Renal pelvis (tissue), 4 donors: Measurements from ENCODE around the gene CYB5R3. TPM values are rescaled to one million over a fixed set of nuclear protein-coding genes. Genes with fewer than 3 reads are reported as not detected.
"Not testable (repeated sequence)": the region's sequence is repeated elsewhere in the genome, so short reads cannot be mapped to it uniquely, and the experiment has no call there.

ENCODE experiments used
- DNase-seq: peaks from one replicate; pipeline ENCODE4 v3.0.0-alpha.2; 2013
- polyA plus RNA-seq, 3 donors: library from polyadenylated mRNA; unstranded; fragments of 120-200 nt; gene quantifications; one replicate each; pipeline ENCODE4 v1.2.1, GENCODE V29; 2013; ENCODE audit not compliant: insufficient read length in 3 of 3

Gene CYB5R3
- polyA plus RNA-seq, 3 donors: 147 to 188 (median 185) TPM

- DNase-seq: no peak
These were observed 39.0 kb downstream of the CYB5R3 start for GRCh38 chr22:42610186-42610585.

DNA sequence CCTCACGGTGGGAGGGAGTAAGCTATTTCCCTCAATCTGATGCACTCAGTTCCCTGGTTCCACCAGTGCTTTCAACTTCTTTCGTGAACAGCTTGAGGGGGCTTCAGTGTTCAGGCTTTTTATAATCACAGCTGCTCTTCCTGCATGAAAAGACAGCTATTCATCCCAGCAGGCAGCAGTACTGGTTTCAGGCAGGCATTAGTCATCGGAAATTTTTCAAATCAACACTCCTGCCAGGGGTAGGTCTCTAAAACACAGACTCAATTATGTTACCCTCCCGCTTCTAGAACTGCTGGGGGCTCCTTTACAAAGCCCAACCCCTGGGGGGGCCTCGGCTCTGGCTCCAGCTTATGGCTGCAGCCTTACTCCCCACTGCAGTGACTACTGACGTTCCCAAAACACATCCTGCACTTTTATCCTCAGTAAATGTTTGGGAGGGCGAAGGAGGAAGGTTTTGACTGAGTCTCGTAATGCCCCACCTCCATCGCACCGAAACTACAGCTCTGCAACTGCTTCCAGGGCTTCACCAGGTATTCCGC is 40.3 kb downstream of the CYB5R3 start:
- no peak for DNase-seq

- DNase-seq: no peak
These were observed 40.9 kb downstream of the CYB5R3 start for GRCh38 chr22:42608136-42608822.

- DNase-seq: not testable (repeated sequence)
These were observed 41.6 kb downstream of the CYB5R3 start for GRCh38 chr22:42607641-42608040.

- DNase-seq: no peak
These were observed 44.8 kb downstream of the CYB5R3 start for GRCh38 chr22:42604403-42604802.

GRCh38 chr22:42603427-42603826 is 45.8 kb downstream of the CYB5R3 start:
- no peak for DNase-seq

- DNase-seq: no peak
These were observed 46.7 kb downstream of the CYB5R3 start for GRCh38 chr22:42602470-42602869.

- no peak for DNase-seq
These were observed 47.2 kb downstream of the CYB5R3 start for GRCh38 chr22:42601879-42602465.

- no peak for DNase-seq
These were observed 52.2 kb downstream of the CYB5R3 start for GRCh38 chr22:42596863-42597530.

DNA sequence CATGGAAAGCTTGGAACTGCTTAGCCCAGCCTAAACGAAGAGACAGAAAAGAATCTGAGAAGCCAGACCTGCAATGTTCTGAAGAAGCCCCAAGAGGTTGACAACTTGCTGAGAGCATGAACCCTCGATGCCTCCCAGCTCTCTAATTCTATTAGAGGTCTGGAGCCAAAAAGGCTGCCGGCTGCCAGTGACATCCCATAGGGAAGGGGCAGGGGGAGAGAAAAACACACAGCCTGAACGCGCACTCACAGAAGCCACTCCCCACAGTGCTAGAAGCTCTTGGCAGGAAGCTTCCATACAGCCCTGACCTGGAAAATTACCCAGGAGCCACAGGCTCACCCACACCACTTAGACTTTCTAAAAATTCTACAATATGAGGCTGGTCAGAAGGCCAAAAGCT is 52.9 kb downstream of the CYB5R3 start:
- DNase-seq: no peak

DNA sequence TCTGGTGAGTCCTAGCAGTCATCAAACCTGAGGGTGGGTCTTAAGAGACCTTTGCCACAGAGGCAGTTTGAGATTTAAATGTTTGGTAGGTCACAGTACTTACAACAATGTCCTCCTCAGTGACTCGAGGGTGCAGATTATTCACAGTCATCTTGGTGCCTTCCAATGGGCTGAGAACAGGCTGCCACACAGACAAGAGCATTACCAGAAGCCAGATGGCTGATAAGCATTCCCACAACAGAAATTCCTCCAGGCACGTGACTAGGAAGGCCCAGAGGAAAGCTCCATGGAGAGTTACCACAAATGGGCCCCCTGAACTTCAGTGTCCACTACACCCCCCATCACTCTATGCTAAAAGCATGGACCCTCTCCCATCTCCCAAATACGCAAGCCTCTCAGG is 53.8 kb downstream of the CYB5R3 start:
- DNase-seq: no peak

DNA sequence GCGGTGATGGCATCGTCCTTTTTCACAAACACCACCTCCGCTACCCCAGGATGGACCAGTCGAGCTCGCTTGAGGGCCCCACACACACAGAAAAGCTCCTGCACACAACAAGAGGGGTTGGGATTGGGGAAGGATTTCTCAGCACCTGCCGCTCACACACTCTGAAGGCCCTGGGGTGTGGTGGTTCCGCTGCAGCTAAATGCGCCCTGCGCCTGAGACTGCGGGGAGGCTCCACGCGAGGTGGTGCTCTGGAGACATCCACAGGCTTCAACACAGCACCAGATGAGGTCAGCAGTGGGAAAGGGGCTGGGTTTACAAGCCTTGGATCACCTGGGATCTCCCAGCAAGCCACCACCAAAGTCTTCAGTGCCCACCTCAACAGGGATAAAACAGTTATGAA is 57.2 kb downstream of the CYB5R3 start:
- no peak for DNase-seq

GRCh38 chr22:42587588-42588175 is 61.5 kb downstream of the CYB5R3 start:
- DNase-seq: no peak

- DNase-seq: no peak
These were observed 62.8 kb downstream of the CYB5R3 start for GRCh38 chr22:42586381-42586780.

- DNase-seq: no peak
These were observed 64.1 kb downstream of the CYB5R3 start for GRCh38 chr22:42585096-42585495.

DNA sequence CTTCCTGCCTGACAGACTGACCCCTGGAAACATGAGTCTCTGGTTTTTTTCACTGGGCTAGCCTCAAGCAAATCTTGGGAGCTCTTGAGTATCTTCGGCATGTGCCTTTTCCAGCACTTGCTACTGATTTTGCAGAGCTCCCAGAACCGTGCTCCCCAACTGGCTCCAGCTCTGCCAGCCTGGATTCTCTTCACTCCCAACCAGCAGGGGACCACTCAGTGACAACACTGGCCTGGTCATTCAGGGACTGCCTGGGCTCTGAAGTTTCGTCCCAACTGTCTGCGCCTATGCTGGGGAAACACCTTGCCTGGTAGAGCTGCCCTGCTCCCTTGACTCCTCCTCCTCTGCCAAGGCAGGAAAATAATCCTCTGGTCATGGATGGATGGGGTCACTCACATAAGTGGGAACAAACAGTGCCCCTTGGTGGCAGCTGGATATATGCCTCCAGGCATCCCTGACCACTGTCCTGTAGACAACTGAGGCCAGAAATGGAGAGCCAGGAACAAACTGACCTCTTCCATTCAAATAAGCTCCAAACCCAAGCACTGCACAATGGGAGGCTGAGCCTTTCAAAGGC is 64.7 kb downstream of the CYB5R3 start:
- no peak for DNase-seq

DNA sequence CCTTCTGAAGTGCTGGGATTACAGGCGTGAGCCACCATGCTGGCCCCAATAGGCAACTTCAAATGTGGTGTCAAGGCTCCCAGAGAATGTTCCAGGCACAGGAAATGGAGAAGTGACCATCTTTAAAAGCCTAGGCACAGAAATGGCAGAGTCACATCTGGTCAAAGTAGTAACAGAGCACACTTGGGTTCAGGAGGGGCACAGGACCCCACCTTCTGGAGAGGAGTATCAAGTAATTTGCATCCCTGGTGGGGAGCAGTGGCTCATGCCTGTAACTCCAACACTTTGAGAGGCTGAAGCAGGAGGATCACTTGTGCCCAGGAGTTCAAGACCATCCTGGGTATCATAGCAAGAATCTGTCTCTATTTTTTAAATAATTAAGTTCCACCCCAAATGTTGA is 66.2 kb downstream of the CYB5R3 start:
- DNase-seq: no peak

- peak; percentile 81 for DNase-seq
These were observed 67.2 kb downstream of the CYB5R3 start for GRCh38 chr22:42581762-42582716.

GRCh38 chr22:42581194-42581761 is 67.9 kb downstream of the CYB5R3 start:
- not testable (repeated sequence) for DNase-seq

DNA sequence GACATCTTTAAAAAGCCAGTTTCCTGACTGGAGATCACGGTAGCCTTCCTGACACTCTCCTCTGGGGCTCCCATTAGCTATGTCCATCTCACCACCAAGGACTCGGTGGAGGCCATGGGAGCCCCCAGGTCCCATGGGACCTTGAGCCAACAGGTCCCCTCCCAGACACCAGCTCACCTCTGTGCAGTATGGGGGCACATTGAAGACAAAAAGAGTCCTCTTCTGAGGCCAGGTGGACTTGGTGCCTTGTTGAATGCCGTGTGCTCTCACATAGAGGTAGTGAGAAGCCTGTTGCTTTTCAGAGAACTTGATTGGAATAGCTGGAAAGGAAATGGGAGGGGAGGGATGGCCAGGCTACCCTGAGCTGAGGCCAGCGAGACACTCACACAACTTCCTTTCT is 69.2 kb downstream of the CYB5R3 start:
- DNase-seq: not testable (repeated sequence)
